Retinal pigment epithelial cell (primary cell): ENCODE data around the gene SLC6A3.

Source experiments
- DNase-seq: peaks from one replicate; pipeline ENCODE4 v3.0.0-alpha.2; 2010; ENCODE audit warnings: low read depth
- H3K4me3 ChIP-seq: 2 replicates; pipeline ENCODE4 v1.5.1; 2011; ENCODE audit warnings: mild to moderate bottlenecking, low read length, control low read depth, moderate library complexity
- CTCF ChIP-seq: conservative IDR thresholded peaks from 2 replicates; pipeline ENCODE4 v1.5.1; 2011; ENCODE audit warnings: low read depth, low read length, control low read depth, inconsistent platforms

The SLC6A3 gene

GRCh38 chr5:1445313-1445688 lies at the start of gene SLC6A3:
TSS of gene SLC6A3 (minus strand) at chr5:1445440. CDS start at chr5:1443197, 2,243 bp downstream.
- no peak for DNase-seq
- no peak within 1 kb of the TSS for H3K4me3 ChIP-seq
- TF ChIP-seq CTCF = no peak

- DNase-seq = no peak
- H3K4me3 ChIP-seq = no peak overlapping the region
- no peak for TF ChIP-seq CTCF
Measured at GRCh38 chr5:1493941-1494340, 48.7 kb upstream of the SLC6A3 start.

- DNase-seq = no peak
- no peak for TF ChIP-seq CTCF
- H3K4me3 ChIP-seq = no peak overlapping the region
Measured at GRCh38 chr5:1493413-1493812, 48.2 kb upstream of the SLC6A3 start.

GRCh38 chr5:1492757-1493156 lies 47.5 kb upstream of the SLC6A3 start:
- TF ChIP-seq CTCF = no peak
- DNase-seq = no peak
- no peak overlapping the region for H3K4me3 ChIP-seq

- H3K4me3 ChIP-seq = no peak overlapping the region
- no peak for TF ChIP-seq CTCF
- DNase-seq = no peak
Measured at GRCh38 chr5:1490376-1490775, 45.1 kb upstream of the SLC6A3 start.

- H3K4me3 ChIP-seq = no peak overlapping the region
- no peak for DNase-seq
- no peak for TF ChIP-seq CTCF
Measured at GRCh38 chr5:1489754-1490153, 44.5 kb upstream of the SLC6A3 start.

- TF ChIP-seq CTCF = no peak
- no peak overlapping the region for H3K4me3 ChIP-seq
- DNase-seq = no peak
Measured at GRCh38 chr5:1488882-1489680, 43.8 kb upstream of the SLC6A3 start.
